IMR-90 (cell line): ENCODE measurements around the gene CXorf49. TPM values are rescaled to one million over a fixed set of nuclear protein-coding genes. Genes with fewer than 3 reads are reported as not detected.

Experiments used
- ATAC-seq: fragments of 200-7000 bp; cut with Tn5 transposase; 2 replicates; pipeline ENCODE4 v1.9.1; 2020; ENCODE audit warnings: low read depth, mild to moderate bottlenecking, moderate library complexity
- BruUV-seq: library from RNA; stranded (reverse); fragments of 400-500 nt; replicated peaks from 2 replicates; lab custom pipeline; 2021; lab: Mats Ljungman, UMichigan
- CTCF ChIA-PET: fragments of 300-600 bp; formaldehyde crosslinking; extraction: SDS; loops from one replicate; lab custom pipeline; 2021; ENCODE audit warnings: antibody characterized with exemption; lab: Yijun Ruan, JAX
- POLR2A ChIA-PET: fragments of 300-600 bp; sonication (Branson Sonifier 250); formaldehyde crosslinking; loops from one replicate; lab custom pipeline; 2022; ENCODE audit warnings: antibody characterized with exemption; ENCODE audit not compliant: unreplicated experiment; lab: Charles Lee
- DNase-seq: peaks from one replicate; pipeline ENCODE4 v3.0.0; 2013
- H2AFZ ChIP-seq: replicated peaks from 2 replicates; pipeline ENCODE3; 2013; ENCODE audit warnings: low read length, mild to moderate bottlenecking; ENCODE audit not compliant: poor library complexity
- H2AK5ac ChIP-seq: 2 replicates; pipeline ENCODE4 v1.6.1; 2013; ENCODE audit warnings: low read depth, low read length, inconsistent platforms
- H2AK9ac ChIP-seq: replicated peaks from 2 replicates; pipeline ENCODE3; 2013; ENCODE audit warnings: mild to moderate bottlenecking, low read depth, low read length, moderate library complexity; ENCODE audit not compliant: poor library complexity
- H2BK120ac ChIP-seq: 2 replicates; pipeline ENCODE4 v1.6.1; 2013; ENCODE audit warnings: low read depth, low read length, inconsistent platforms
- H2BK15ac ChIP-seq: 3 replicates; pipeline ENCODE4 v1.6.1; 2013; ENCODE audit warnings: low read depth, low read length, inconsistent platforms
- H2BK20ac ChIP-seq: 2 replicates; pipeline ENCODE4 v1.6.1; 2013; ENCODE audit warnings: low read depth, mild to moderate bottlenecking, inconsistent platforms, low read length, moderate library complexity
- H2BK5ac ChIP-seq: 2 replicates; pipeline ENCODE4 v1.6.1; 2013; ENCODE audit warnings: mild to moderate bottlenecking, low read depth, low read length, inconsistent platforms; ENCODE audit not compliant: poor library complexity, severe bottlenecking
- H3K14ac ChIP-seq: replicated peaks from 2 replicates; pipeline ENCODE4 v1.6.1; 2013; ENCODE audit warnings: low read depth, low read length, inconsistent platforms
- H3K18ac ChIP-seq: 2 replicates; pipeline ENCODE4 v1.6.1; 2013; ENCODE audit warnings: low read depth, low read length, control low read depth
- H3K23ac ChIP-seq: 2 replicates; pipeline ENCODE4 v1.6.1; 2013; ENCODE audit warnings: low read depth, low read length, inconsistent platforms
- H3K27ac ChIP-seq: 2 replicates; pipeline ENCODE4 v1.5.1; 2013; ENCODE audit warnings: mild to moderate bottlenecking, control low read depth, low read length; ENCODE audit not compliant: insufficient read depth
- H3K27me3 ChIP-seq: 2 replicates; pipeline ENCODE4 v1.6.1; 2013; ENCODE audit warnings: low read length; ENCODE audit not compliant: control insufficient read depth, insufficient read depth
- H3K36me3 ChIP-seq: 2 replicates; pipeline ENCODE4 v1.6.1; 2013; ENCODE audit warnings: low read length, mixed read lengths; ENCODE audit not compliant: control insufficient read depth, insufficient read depth
- H3K4ac ChIP-seq: 2 replicates; pipeline ENCODE4 v1.6.1; 2013; ENCODE audit warnings: low read depth, low read length, inconsistent platforms
- H3K4me1 ChIP-seq: 2 replicates; pipeline ENCODE4 v1.6.1; 2013; ENCODE audit warnings: low read length, mixed read lengths; ENCODE audit not compliant: control insufficient read depth, insufficient read depth
- H3K4me2 ChIP-seq: 2 replicates; pipeline ENCODE4 v1.6.1; 2013; ENCODE audit warnings: low read depth, mild to moderate bottlenecking, control low read depth, low read length, moderate library complexity
- H3K4me3 ChIP-seq: 2 replicates; pipeline ENCODE4 v1.5.1; 2013; ENCODE audit warnings: low read depth, mild to moderate bottlenecking, control low read depth, low read length, moderate library complexity; ENCODE audit not compliant: insufficient read depth
- H3K56ac ChIP-seq: 2 replicates; pipeline ENCODE4 v1.6.1; 2013; ENCODE audit warnings: low read length, inconsistent platforms; ENCODE audit not compliant: insufficient read depth; ENCODE audit errors: extremely low read depth
- H3K79me1 ChIP-seq, 2 experiments: 2 replicates each; pipeline ENCODE4 v1.6.1; 2013; ENCODE audit warnings: low read length in 2 of 2, inconsistent platforms in 1 of 2, low read depth in 1 of 2
- H3K9ac ChIP-seq: 2 replicates; pipeline ENCODE4 v1.6.1; 2013; ENCODE audit warnings: low read depth, low read length, control low read depth
- H3K9me1 ChIP-seq: 2 replicates; pipeline ENCODE4 v1.6.1; 2013; ENCODE audit warnings: low read length, inconsistent platforms; ENCODE audit not compliant: insufficient read depth
- H3K9me3 ChIP-seq: 2 replicates; pipeline ENCODE4 v1.6.1; 2013; ENCODE audit warnings: low read length; ENCODE audit not compliant: control insufficient read depth, insufficient read depth
- H4K20me1 ChIP-seq: 2 replicates; pipeline ENCODE4 v1.6.1; 2013; ENCODE audit warnings: low read length, inconsistent platforms; ENCODE audit not compliant: insufficient read depth
- H4K5ac ChIP-seq: 2 replicates; pipeline ENCODE4 v1.6.1; 2013; ENCODE audit warnings: mild to moderate bottlenecking, low read depth, low read length, control low read depth
- H4K8ac ChIP-seq, 2 experiments: 2 replicates each; pipeline ENCODE4 v1.6.1; 2013; ENCODE audit warnings: low read depth in 2 of 2, low read length in 2 of 2, control low read depth in 1 of 2, inconsistent platforms in 1 of 2
- H4K91ac ChIP-seq: 2 replicates; pipeline ENCODE4 v1.6.1; 2013; ENCODE audit warnings: low read depth, low read length, inconsistent platforms; ENCODE audit not compliant: insufficient read depth
- BHLHE40 ChIP-seq: fragments of 150-350 bp; IDR thresholded peaks from 2 replicates; pipeline ENCODE4 v1.6.1; 2016; ENCODE audit warnings: mild to moderate bottlenecking, low read depth, low read length
- CHD1 ChIP-seq: IDR thresholded peaks from 2 replicates; pipeline ENCODE4 v1.6.1; 2012; ENCODE audit warnings: low read depth, low read length, improper control_type of control experiment
- CTCF ChIP-seq: conservative IDR thresholded peaks from 2 replicates; pipeline ENCODE4 v1.5.1; 2012; ENCODE audit warnings: mild to moderate bottlenecking, low read depth, low read length, improper control_type of control experiment
- ELK1 ChIP-seq: fragments of 150-350 bp; IDR thresholded peaks from 2 replicates; pipeline ENCODE4 v1.6.1; 2016; ENCODE audit warnings: low read depth, mild to moderate bottlenecking, low read length, moderate library complexity, borderline replicate concordance
- MAZ ChIP-seq: IDR thresholded peaks from 2 replicates; pipeline ENCODE4 v1.6.1; 2012; ENCODE audit warnings: low read depth, mild to moderate bottlenecking, low read length, improper control_type of control experiment, moderate library complexity, borderline replicate concordance
- MXI1 ChIP-seq: IDR thresholded peaks from 2 replicates; pipeline ENCODE4 v1.6.1; 2012; ENCODE audit warnings: low read depth, mild to moderate bottlenecking, low read length, moderate library complexity, borderline replicate concordance
- NFE2L2 ChIP-seq: fragments of 150-350 bp; IDR thresholded peaks from 2 replicates; pipeline ENCODE4 v1.6.1; 2016; ENCODE audit warnings: low read depth, mild to moderate bottlenecking, low read length
- POLR2A ChIP-seq: IDR thresholded peaks from 2 replicates; pipeline ENCODE4 v1.6.1; 2012; ENCODE audit warnings: mild to moderate bottlenecking, low read depth, low read length
- RFX5 ChIP-seq: IDR thresholded peaks from 2 replicates; pipeline ENCODE4 v1.8.0; 2012; ENCODE audit warnings: low read depth, mild to moderate bottlenecking, low read length, moderate library complexity
- WGBS, 2 experiments: methylation state at CpG; one replicate each; pipeline versions ENCODE4 v1.1.5 to v1.1.7; 2013; ENCODE audit warnings: missing lambda C conversion rate in 2 of 2; ENCODE audit not compliant: insufficient read length in 1 of 2; ENCODE audit errors: extremely low coverage in 2 of 2; 5-methylcytosine and 5-hydroxymethylcytosine counted together
- dilution Hi-C: fragments of 300-500 bp; cut with HindIII; formaldehyde crosslinking; loops from one replicate; pipeline ENCODE4 v1.14.3; 2018; ENCODE audit warnings: low sequenced_read_pairs; ENCODE audit not compliant: unreplicated experiment
- in situ Hi-C: fragments of 300-500 bp; cut with MboI; formaldehyde crosslinking; loops from 3 replicates; pipeline ENCODE4 v1.14.3; 2019; ENCODE audit warnings: low sequenced_read_pairs, inconsistent platforms, mixed read lengths
- intact Hi-C: fragments of 100-400 bp; cut with micrococcal nuclease; formaldehyde crosslinking; loops from 2 replicates; pipeline ENCODE4 v1.10.0; 2022
- polyA plus RNA-seq, 3 experiments: library from polyadenylated mRNA; depleted of rRNA; stranded (reverse); fragments of >200 nt; gene quantifications; 2 replicates each; pipeline ENCODE4 v1.2.3, GENCODE V29; 2012; ENCODE audit warnings: low replicate concordance in 1 of 3
- total RNA-seq: library from RNA; depleted of rRNA; stranded (reverse); fragments of >200 nt; gene quantifications from 2 replicates; pipeline ENCODE4 v1.2.3, GENCODE V29; 2012

Gene CXorf49
- total and polyA plus RNA-seq, 2 of the 4 experiments (the other 2 are of a cell fraction): not detected

DNA sequence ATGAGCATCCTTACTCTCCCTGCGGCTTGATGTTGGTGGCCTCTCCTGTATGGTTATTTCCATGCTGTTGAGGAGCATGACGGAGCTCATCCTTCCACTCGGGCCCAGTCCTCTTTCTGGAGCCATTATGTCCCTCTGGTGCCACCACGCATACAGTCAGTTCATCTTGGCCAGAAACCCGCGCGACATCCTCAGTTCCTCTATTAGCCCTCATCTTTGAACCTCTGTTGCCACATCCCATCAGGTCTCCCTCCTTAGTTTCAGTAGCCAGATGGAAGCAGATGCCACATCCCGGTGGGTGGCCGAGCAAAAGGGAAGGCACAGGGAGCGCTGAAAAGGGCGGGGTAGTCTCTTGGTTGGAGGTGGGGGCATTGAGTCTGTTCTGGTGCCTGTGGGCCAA, 46.1 kb downstream of the CXorf49 start:
- TF ChIP-seq ELK1 (no peak), CHD1 (no peak), CTCF (no peak), BHLHE40 (no peak), RFX5 (no peak), NFE2L2 (no peak), POLR2A (no peak), MXI1 (no peak), MAZ (no peak)
- no peak for ATAC-seq
- Histone ChIP-seq H3K18ac (no peak overlapping the region), H2AK5ac (no peak overlapping the region), H3K79me1 (no peaks in the 10 kb centered on the region), H3K27ac (no peak overlapping the region), H3K9me3 (peaks cover 2% of the 10 kb centered on the region; the same call in 1 of the 2 replicates), H2BK15ac (no peak overlapping the region), H2BK5ac (no peak overlapping the region), H3K27me3 (peaks cover 16% of the 10 kb centered on the region), H2BK20ac (no peak overlapping the region), H3K4me1 (no peaks in the 10 kb centered on the region), H2AFZ (no peak overlapping the region), H4K5ac (no peak overlapping the region), H2AK9ac (no peak overlapping the region), H3K4ac (no peak overlapping the region), H3K14ac (no peak overlapping the region), H3K9me1 (no peaks in the 10 kb centered on the region), H4K20me1 (no peaks in the 10 kb centered on the region), H3K4me2 (no peak overlapping the region), H3K9ac (no peak overlapping the region), H3K23ac (no peak overlapping the region), H4K8ac (no peak overlapping the region), H3K36me3 (no peaks in the 10 kb centered on the region), H3K56ac (no peak overlapping the region), H4K91ac (no peak overlapping the region), H3K4me3 (no peak overlapping the region), H2BK120ac (no peak overlapping the region)
- intact Hi-C loops (no loop called here), in situ Hi-C loops (loop anchor here (25.0 kb wide), 1 partner anchor 190 kb away; no protein-coding TSS in a partner anchor), dilution Hi-C loops (no loop called here)
- ChIA-PET POLR2A (no interaction called here), CTCF (no interaction called here)
- whole genome bisulfite sequencing, 2 experiments: no CpG with 5 or more reads among the region's 11 CpGs
- BruUV-seq: no TSS peak
- DNase-seq: no peak
